Nephron progenitor cell (in vitro differentiated cells): ENCODE data around the gene TNFAIP8L3.
A peak's percentile ranks its signal among the peaks of the same experiment; 100 is the strongest.

ENCODE experiments used
- DNase-seq: peaks from one replicate; pipeline ENCODE4 v3.0.0; 2021
- H3K27ac Mint-ChIP-seq: 2 replicates; pipeline ENCODE4 v1.8.0; 2021; ENCODE audit warnings: mild to moderate bottlenecking, moderate library complexity, mixed read lengths
- H3K27me3 Mint-ChIP-seq: 2 replicates; pipeline ENCODE4 v1.8.0; 2021; ENCODE audit warnings: mild to moderate bottlenecking, low read depth, mixed read lengths; ENCODE audit not compliant: poor library complexity
- H3K36me3 Mint-ChIP-seq: 2 replicates; pipeline ENCODE4 v1.8.0; 2021; ENCODE audit warnings: low read depth, mixed read lengths
- H3K4me1 Mint-ChIP-seq: 2 replicates; pipeline ENCODE4 v1.8.0; 2021; ENCODE audit warnings: mixed read lengths
- H3K4me3 Mint-ChIP-seq: 2 replicates; pipeline ENCODE4 v1.8.0; 2021; ENCODE audit warnings: mild to moderate bottlenecking, moderate library complexity, mixed read lengths
- H3K9me3 Mint-ChIP-seq: 2 replicates; pipeline ENCODE4 v1.8.0; 2021; ENCODE audit warnings: mild to moderate bottlenecking, moderate library complexity, mixed read lengths
- TF ChIP-seq, protein P1 (sequence below): fragments of 200-600 bp; sonication (generic); IDR thresholded peaks from 2 replicates; pipeline ENCODE4 v1.5.0; 2021; ENCODE audit warnings: antibody characterized with exemption

Gene TNFAIP8L3

DNA sequence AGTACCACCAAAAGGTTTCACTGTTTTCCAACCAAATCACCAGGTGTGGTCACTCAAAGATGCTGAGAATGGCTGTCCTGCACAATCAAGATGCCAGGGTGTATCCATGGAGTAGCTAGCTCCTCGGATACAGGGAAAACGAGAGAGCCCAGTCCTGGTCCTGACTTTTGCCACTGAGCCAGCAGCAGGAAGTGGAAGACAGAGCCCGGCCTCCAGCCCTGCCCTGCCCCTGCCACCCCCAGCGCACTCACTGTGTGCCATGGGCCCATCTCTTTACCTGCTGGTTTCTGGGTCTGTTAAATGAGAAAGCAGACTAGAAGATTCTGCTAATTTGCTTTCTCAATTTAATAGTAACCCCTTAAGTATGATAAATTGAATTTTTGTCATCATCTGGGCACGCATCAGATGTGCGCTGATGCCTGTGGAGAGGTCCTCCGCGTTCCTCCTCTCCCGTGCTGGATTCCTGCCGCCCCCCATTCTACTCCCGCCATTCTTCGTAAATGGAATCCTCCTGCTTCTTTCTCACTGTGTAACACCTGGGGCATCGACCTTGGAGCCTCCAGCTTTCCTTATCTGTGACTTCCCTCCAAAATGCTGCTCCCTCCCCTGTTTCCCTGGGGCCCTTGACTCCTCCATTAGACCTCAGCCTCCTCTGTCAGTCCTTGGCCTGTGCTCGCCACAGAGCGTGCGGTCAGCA is 18.0 kb downstream of the TNFAIP8L3 start:
- Mint-ChIP-seq H3K4me3 (no peak overlapping the region), H3K4me1 (no peaks in the 10 kb centered on the region), H3K27me3 (peaks cover 20% of the 10 kb centered on the region), H3K36me3 (no peaks in the 10 kb centered on the region), H3K27ac (peak overlapping the region; percentile 70), H3K9me3 (no peaks in the 10 kb centered on the region)
- no peak for DNase-seq
- TF ChIP-seq, protein P1, sequence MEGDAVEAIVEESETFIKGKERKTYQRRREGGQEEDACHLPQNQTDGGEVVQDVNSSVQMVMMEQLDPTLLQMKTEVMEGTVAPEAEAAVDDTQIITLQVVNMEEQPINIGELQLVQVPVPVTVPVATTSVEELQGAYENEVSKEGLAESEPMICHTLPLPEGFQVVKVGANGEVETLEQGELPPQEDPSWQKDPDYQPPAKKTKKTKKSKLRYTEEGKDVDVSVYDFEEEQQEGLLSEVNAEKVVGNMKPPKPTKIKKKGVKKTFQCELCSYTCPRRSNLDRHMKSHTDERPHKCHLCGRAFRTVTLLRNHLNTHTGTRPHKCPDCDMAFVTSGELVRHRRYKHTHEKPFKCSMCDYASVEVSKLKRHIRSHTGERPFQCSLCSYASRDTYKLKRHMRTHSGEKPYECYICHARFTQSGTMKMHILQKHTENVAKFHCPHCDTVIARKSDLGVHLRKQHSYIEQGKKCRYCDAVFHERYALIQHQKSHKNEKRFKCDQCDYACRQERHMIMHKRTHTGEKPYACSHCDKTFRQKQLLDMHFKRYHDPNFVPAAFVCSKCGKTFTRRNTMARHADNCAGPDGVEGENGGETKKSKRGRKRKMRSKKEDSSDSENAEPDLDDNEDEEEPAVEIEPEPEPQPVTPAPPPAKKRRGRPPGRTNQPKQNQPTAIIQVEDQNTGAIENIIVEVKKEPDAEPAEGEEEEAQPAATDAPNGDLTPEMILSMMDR: no peak

DNA sequence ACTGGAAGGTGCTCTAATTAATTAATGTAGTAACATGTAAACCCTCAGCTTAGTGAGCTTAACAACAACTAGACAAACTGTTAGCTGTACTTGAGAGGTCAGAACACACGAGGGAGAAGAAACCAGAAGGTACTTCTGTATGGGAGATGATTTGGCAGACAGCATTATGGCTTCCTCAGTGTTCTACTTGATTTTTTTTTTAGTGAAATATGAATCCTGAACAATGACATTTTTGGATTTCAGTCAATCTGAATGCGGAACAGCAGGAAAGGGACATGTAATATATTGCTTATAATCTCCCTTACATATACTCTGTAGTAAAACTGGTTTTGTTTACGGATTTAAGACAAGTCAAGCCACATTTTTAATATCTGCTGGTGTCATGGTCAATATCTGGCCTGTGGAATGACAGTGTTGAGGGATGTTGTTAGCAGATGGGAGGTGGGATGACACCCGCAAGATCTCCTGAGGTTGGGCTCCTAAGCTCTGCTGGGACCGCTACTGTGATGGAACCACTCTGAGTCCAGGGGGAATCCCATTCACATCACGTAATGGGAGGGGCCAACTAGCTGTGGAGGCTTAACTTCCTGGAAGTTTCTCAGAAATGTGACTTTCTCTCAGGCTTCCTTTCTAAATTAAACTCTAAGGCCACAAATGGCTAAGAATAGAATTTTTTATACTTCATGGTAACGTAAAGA is 18.7 kb downstream of the TNFAIP8L3 start:
- Mint-ChIP-seq H3K4me1 (no peaks in the 10 kb centered on the region), H3K27me3 (peaks cover 20% of the 10 kb centered on the region), H3K36me3 (no peaks in the 10 kb centered on the region), H3K27ac (no peak overlapping the region), H3K4me3 (no peak overlapping the region), H3K9me3 (no peaks in the 10 kb centered on the region)
- TF ChIP-seq, protein P1: no peak
- no peak for DNase-seq

DNA sequence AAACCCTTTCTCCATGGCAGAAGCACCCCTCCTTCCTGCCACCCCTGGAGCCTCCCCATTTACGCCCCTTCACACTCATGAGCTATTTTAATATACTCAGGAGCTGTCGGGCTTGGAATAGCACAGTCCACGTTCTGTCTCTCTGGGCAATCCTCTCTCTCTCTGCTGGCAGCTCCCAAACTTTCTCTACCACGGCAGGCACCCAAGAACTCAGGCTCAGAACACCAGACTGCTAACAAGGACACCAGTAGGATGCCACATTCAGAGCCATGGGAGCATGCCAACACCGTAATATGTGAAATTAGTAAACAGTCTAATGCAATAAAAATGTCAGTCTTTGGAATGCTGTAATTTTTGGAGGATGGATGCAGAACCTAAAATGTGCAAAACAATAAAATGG is 19.3 kb downstream of the TNFAIP8L3 start:
- no peak overlapping the region for H3K27ac Mint-ChIP-seq
- H3K27me3 Mint-ChIP-seq: peaks cover 20% of the 10 kb centered on the region
- TF ChIP-seq, protein P1: no peak
- H3K4me3 Mint-ChIP-seq: no peak overlapping the region
- no peak for DNase-seq
- no peaks in the 10 kb centered on the region for H3K4me1 Mint-ChIP-seq
- no peaks in the 10 kb centered on the region for H3K36me3 Mint-ChIP-seq
- H3K9me3 Mint-ChIP-seq: no peaks in the 10 kb centered on the region

DNA sequence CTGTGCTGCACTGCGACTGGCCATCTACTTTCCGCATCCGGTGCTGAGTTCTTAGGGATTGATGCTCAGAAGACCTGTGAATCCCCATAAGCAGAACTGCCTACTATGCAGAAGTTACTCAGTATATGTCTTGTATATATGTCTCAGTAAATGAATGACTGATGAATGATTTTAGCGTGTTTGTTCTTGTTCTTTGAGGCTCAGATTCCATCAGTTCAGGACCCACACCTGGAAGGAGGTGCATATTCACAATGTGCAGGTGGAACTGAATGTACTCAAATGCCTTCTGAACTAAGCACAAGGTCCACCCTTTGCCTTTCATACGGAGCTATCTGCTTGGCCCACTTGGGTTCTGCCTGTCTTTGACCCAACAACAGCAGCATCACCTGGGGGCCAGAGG is 19.8 kb downstream of the TNFAIP8L3 start:
- Mint-ChIP-seq H3K9me3 (no peaks in the 10 kb centered on the region), H3K4me1 (no peaks in the 10 kb centered on the region), H3K36me3 (no peaks in the 10 kb centered on the region)

DNA sequence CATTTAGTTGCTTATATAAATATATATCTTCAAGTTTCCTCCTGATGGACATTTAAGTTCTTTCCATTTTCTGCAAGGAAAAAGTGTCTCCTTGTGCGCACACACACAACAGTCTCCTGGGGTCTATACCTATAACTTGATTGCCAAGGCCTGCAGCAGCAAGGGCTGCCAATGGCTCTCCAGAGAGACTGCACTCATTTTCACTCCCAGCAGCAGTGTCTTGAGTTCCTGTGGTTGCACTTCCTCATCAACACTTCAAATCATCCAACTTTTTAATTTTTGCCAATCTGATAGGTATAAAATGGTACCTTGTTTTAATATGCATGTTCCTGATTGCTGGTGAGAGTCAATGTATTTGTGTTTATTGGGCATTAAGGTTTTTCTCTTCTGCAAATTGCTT is 23.1 kb downstream of the TNFAIP8L3 start:
- Mint-ChIP-seq H3K4me1 (peaks cover 15% of the 10 kb centered on the region), H3K27me3 (peaks cover 11% of the 10 kb centered on the region), H3K4me3 (no peak overlapping the region), H3K9me3 (no peaks in the 10 kb centered on the region), H3K27ac (no peak overlapping the region), H3K36me3 (no peaks in the 10 kb centered on the region)
- DNase-seq: no peak
- TF ChIP-seq, protein P1: no peak

More for the DNA sequence above, 19.8 kb downstream of the TNFAIP8L3 start:
- H3K4me3 Mint-ChIP-seq: no peak overlapping the region
- TF ChIP-seq, protein P1: no peak
- H3K27me3 Mint-ChIP-seq: peaks cover 20% of the 10 kb centered on the region
- no peak for DNase-seq
- no peak overlapping the region for H3K27ac Mint-ChIP-seq
